HepG2 (cell line): ENCODE data around the gene USF1. TPM values are rescaled to one million over a fixed set of nuclear protein-coding genes. Genes with fewer than 3 reads are reported as not detected.

Experiments
- ATAC-seq: fragments of 200-7000 bp; cut with Tn5 transposase; 3 replicates; pipeline ENCODE4 v1.9.1; 2020; ENCODE audit warnings: mild to moderate bottlenecking, moderate library complexity
- BruUV-seq: library from RNA; stranded (reverse); fragments of 400-500 nt; replicated peaks from 2 replicates; lab custom pipeline; 2021; lab: Mats Ljungman, UMichigan
- CTCF ChIA-PET: fragments of 300-600 bp; formaldehyde crosslinking; extraction: SDS; loops from one replicate; lab custom pipeline; 2021; ENCODE audit warnings: low total read pairs, inconsistent platforms, low intra/inter-chr PET ratio; lab: Yijun Ruan, JAX
- POLR2A ChIA-PET: fragments of 350-600 bp; sonication (Branson Sonifier 250); formaldehyde crosslinking; loops from one replicate; lab custom pipeline; 2020; ENCODE audit warnings: antibody characterized with exemption, inconsistent platforms; lab: Yijun Ruan, JAX
- DNase-seq: peaks from one replicate; pipeline ENCODE4 v3.0.0-alpha.2; 2015; ENCODE audit warnings: low spot score
- FAIRE-seq: peaks from 3 replicates; lab custom pipeline; 2011; peaks lifted over from hg19 to GRCh38; lab: Jason Lieb, UNC
- H2AFZ ChIP-seq: one replicate; pipeline ENCODE4 v1.6.1; 2011; ENCODE audit warnings: low read length, inconsistent platforms
- H3K27ac ChIP-seq: fragments of 300-600 bp; 3 replicates; pipeline ENCODE4 v1.8.0; 2011; ENCODE audit warnings: mixed run types, mild to moderate bottlenecking, mixed read lengths, low read length, inconsistent platforms; ENCODE audit not compliant: insufficient read depth; ENCODE audit errors: extremely low read length
- H3K27me3 ChIP-seq, 2 experiments: fragments of 200-600 bp in 1 of 2; 2 replicates in 1 of 2; 3 replicates in 1 of 2; pipeline versions ENCODE4 v1.6.0 to v1.8.0; 2011; ENCODE audit warnings: low read length in 2 of 2, mild to moderate bottlenecking in 2 of 2, moderate library complexity in 2 of 2, inconsistent platforms in 1 of 2; ENCODE audit not compliant: insufficient read depth in 2 of 2, control insufficient read depth in 1 of 2
- H3K36me3 ChIP-seq, 2 experiments: fragments of 200-600 bp in 1 of 2; replicated peaks in 1 of 2; 2 replicates in 1 of 2; 3 replicates in 1 of 2; pipeline versions ENCODE4 v1.5.1 to v1.8.0; 2011; ENCODE audit warnings: low read length in 2 of 2, inconsistent platforms in 1 of 2; ENCODE audit not compliant: insufficient read depth in 2 of 2, control insufficient read depth in 1 of 2
- H3K4me1 ChIP-seq: 2 replicates; pipeline ENCODE4 v1.5.1; 2012; ENCODE audit warnings: low read length, inconsistent platforms; ENCODE audit not compliant: insufficient read depth
- H3K4me2 ChIP-seq: 2 replicates; pipeline ENCODE4 v1.6.0; 2011; ENCODE audit warnings: low read depth, low read length, inconsistent platforms
- H3K4me3 ChIP-seq, 3 experiments: fragments of 200-600 bp in 1 of 3; sonication (generic), shearing (Covaris generic) in 1 of 3; replicated peaks in 1 of 3; 2 replicates each; pipeline ENCODE4 v1.5.1; 2011 to 2016; ENCODE audit warnings: low read length in 3 of 3, inconsistent platforms in 2 of 3, low read depth in 2 of 3, mild to moderate bottlenecking in 2 of 3, control low read depth in 1 of 3, mixed read lengths in 1 of 3; ENCODE audit not compliant: insufficient read depth in 1 of 3
- H3K79me2 ChIP-seq: one replicate; pipeline ENCODE4 v1.6.1; 2011; ENCODE audit warnings: low read length, inconsistent platforms; ENCODE audit not compliant: insufficient read depth
- H3K9ac ChIP-seq: 2 replicates; pipeline ENCODE4 v1.6.0; 2011; ENCODE audit warnings: mild to moderate bottlenecking, low read depth, low read length, inconsistent platforms; ENCODE audit not compliant: insufficient read depth
- H3K9me3 ChIP-seq: 2 replicates; pipeline ENCODE4 v1.5.1; 2012; ENCODE audit warnings: mild to moderate bottlenecking, low read length
- H4K20me1 ChIP-seq: 2 replicates; pipeline ENCODE4 v1.6.0; 2011; ENCODE audit warnings: inconsistent platforms, mild to moderate bottlenecking, low read length, moderate library complexity; ENCODE audit not compliant: insufficient read depth
- FOXC1 ChIP-seq: sonication (generic); formaldehyde crosslinking; IDR thresholded peaks from 2 replicates; pipeline ENCODE4 v1.8.0; 2022; ENCODE audit warnings: mild to moderate bottlenecking, missing genetic modification reagents, borderline replicate concordance
- TBX3 ChIP-seq: fragments of 450-650 bp; IDR thresholded peaks from 2 replicates; pipeline ENCODE4 v1.6.1; 2017; ENCODE audit warnings: antibody characterized with exemption, mild to moderate bottlenecking, inconsistent platforms, borderline replicate concordance
- ZMYM3 ChIP-seq: sonication (generic); formaldehyde crosslinking; IDR thresholded peaks from 2 replicates; pipeline ENCODE4 v1.5.1; 2020; ENCODE audit warnings: mild to moderate bottlenecking, missing genetic modification reagents
- ZNF274 ChIP-seq: sonication (generic); formaldehyde crosslinking; IDR thresholded peaks from 2 replicates; pipeline ENCODE4 v1.5.1; 2020; ENCODE audit warnings: mild to moderate bottlenecking, missing genetic modification reagents
- ZNF597 ChIP-seq: sonication (generic); formaldehyde crosslinking; IDR thresholded peaks from 2 replicates; pipeline ENCODE4 v1.5.0; 2020; ENCODE audit warnings: missing genetic modification reagents
- WGBS: methylation state at CpG from one replicate; pipeline ENCODE4 v1.1.6; 2017; ENCODE audit warnings: low lambda C conversion rate; 5-methylcytosine and 5-hydroxymethylcytosine counted together
- in situ Hi-C: cut with HindIII; loops from 2 replicates; pipeline ENCODE4 v1.10.0; 2017; ENCODE audit warnings: low pct_unique_long_range_greater_than_20kb; ENCODE audit not compliant: extremely low pct_ligation_motif_present
- intact Hi-C: fragments of 100-400 bp; cut with micrococcal nuclease; formaldehyde crosslinking; loops from one replicate; pipeline ENCODE4 v1.10.0; 2022; ENCODE audit not compliant: unreplicated experiment
- polyA plus RNA-seq, 8 experiments: library from polyadenylated mRNA; depleted of rRNA in 3 of 8; stranded (reverse) in 7 of 8; unstranded in 1 of 8; fragments of >200 nt; fragmentation: Illumina TruSeq in 4 of 8; extraction: Trizol in 4 of 8; gene quantifications; 2 replicates each; pipeline versions ENCODE4 v1.2.1 to v1.2.3, GENCODE V29; 2011 to 2016; ENCODE audit warnings: low read depth in 4 of 8, missing spikeins in 1 of 8, mixed read lengths in 1 of 8; ENCODE audit not compliant: insufficient read depth in 1 of 8
- total RNA-seq, 5 experiments: library from RNA; depleted of rRNA; stranded (reverse); fragments of >200 nt; fragmentation: Illumina TruSeq; extraction: Trizol; gene quantifications; 2 replicates each; pipeline ENCODE4 v1.2.3, GENCODE V29; 2016; ENCODE audit warnings: low read depth in 1 of 5

Gene USF1
- total and polyA plus RNA-seq, 2 of the 13 experiments (the other 11 are each of a cell fraction or from before 2014, with no cell fraction given), result 26.9 to 39.4 TPM

GRCh38 chr1:161048949-161049722 is 3.4 kb upstream of the USF1 start:
- ChIA-PET POLR2A (interaction anchor here (1.1 kb wide), 1 partner anchor 28 kb away, joined by 5 read pairs; the partner anchor contains the start of gene F11R), CTCF (no interaction called here)
- Histone ChIP-seq H3K4me3 (no peak overlapping the region), H4K20me1 (no peaks in the 10 kb centered on the region), H3K36me3 (no peaks in the 10 kb centered on the region), H3K27ac (no peak overlapping the region), H3K27me3 (no peaks in the 10 kb centered on the region; a peak in 2 of 5 replicates), H2AFZ (no peak overlapping the region), H3K9me3 (no peaks in the 10 kb centered on the region), H3K4me2 (no peak overlapping the region), H3K9ac (no peak overlapping the region), H3K4me1 (peaks cover 25% of the 10 kb centered on the region), H3K79me2 (peaks cover 12% of the 10 kb centered on the region)
- ATAC-seq (no peak), FAIRE-seq (no peak), DNase-seq (no peak)
- TF ChIP-seq ZNF274 (CRISPR knock-in tag), result peak; percentile 82; the same call in 1 of the 2 replicates
- TF ChIP-seq ZMYM3 (CRISPR knock-in tag), result no peak
- TF ChIP-seq TBX3, result no peak
- TF ChIP-seq ZNF597, result no peak
- TF ChIP-seq FOXC1 (CRISPR knock-in tag), result no peak
- in situ Hi-C loops (no loop called here), intact Hi-C loops (no loop called here)
- BruUV-seq, result no TSS peak
- WGBS, result 70% methylated on average over 2 of the region's 5 CpGs
